Panc1 (cell line): ENCODE data around the gene UBQLN1. TPM values are rescaled to one million over a fixed set of nuclear protein-coding genes. Genes with fewer than 3 reads are reported as not detected.
A peak's percentile ranks its signal among the peaks of the same experiment; 100 is the strongest.
"Not testable (repeated sequence)": the region's sequence is repeated elsewhere in the genome, so short reads cannot be mapped to it uniquely, and the experiment has no call there.

Experiments
- ATAC-seq: fragments of 200-7000 bp; cut with Tn5 transposase; 2 replicates; pipeline ENCODE4 v1.9.1; 2020; ENCODE audit warnings: mild to moderate bottlenecking, moderate library complexity
- BruUV-seq: library from RNA; stranded (reverse); fragments of 400-500 nt; replicated peaks from 2 replicates; lab custom pipeline; 2021; lab: Mats Ljungman, UMichigan
- CTCF ChIA-PET: fragments of 300-600 bp; sonication (Branson Sonifier 250); formaldehyde crosslinking; loops from one replicate; lab custom pipeline; 2022; ENCODE audit warnings: antibody characterized with exemption; lab: Charles Lee
- POLR2A ChIA-PET: fragments of 300-600 bp; sonication (Branson Sonifier 250); formaldehyde crosslinking; loops from one replicate; lab custom pipeline; 2022; ENCODE audit warnings: antibody characterized with exemption; lab: Charles Lee
- DNase-seq: peaks from one replicate; pipeline ENCODE4 v3.0.0-alpha.2; 2010; ENCODE audit warnings: low read depth, low spot score
- H3K27ac ChIP-seq: 2 replicates; pipeline ENCODE4 v1.5.1; 2011; ENCODE audit warnings: mild to moderate bottlenecking, low read length, inconsistent platforms
- H3K27me3 ChIP-seq: fragments of 200-500 bp; sonication (Bioruptor generic); 2 replicates; pipeline ENCODE4 v1.6.0; 2014; ENCODE audit warnings: low read length, inconsistent platforms; ENCODE audit not compliant: control insufficient read depth, insufficient read depth
- H3K36me3 ChIP-seq: fragments of 200-500 bp; sonication (Bioruptor generic); 2 replicates; pipeline ENCODE4 v1.5.1; 2014; ENCODE audit warnings: inconsistent platforms, mild to moderate bottlenecking, low read length, moderate library complexity; ENCODE audit not compliant: control insufficient read depth, insufficient read depth
- H3K4me1 ChIP-seq: 2 replicates; pipeline ENCODE4 v1.5.1; 2011; ENCODE audit warnings: inconsistent platforms, mild to moderate bottlenecking, low read length, moderate library complexity; ENCODE audit not compliant: control insufficient read depth, insufficient read depth
- H3K4me3 ChIP-seq, 2 experiments: 2 replicates each; pipeline ENCODE4 v1.5.1; 2011 to 2012; ENCODE audit warnings: low read depth in 2 of 2, low read length in 2 of 2, mild to moderate bottlenecking in 2 of 2, inconsistent platforms in 1 of 2, moderate library complexity in 1 of 2
- H3K9me3 ChIP-seq: fragments of 200-500 bp; sonication (Bioruptor generic); 2 replicates; pipeline ENCODE4 v1.5.1; 2014; ENCODE audit warnings: low read depth, mild to moderate bottlenecking, inconsistent platforms, low read length, moderate library complexity; ENCODE audit not compliant: control insufficient read depth, insufficient read depth
- CTCF ChIP-seq: fragments of 450-650 bp; IDR thresholded peaks from 2 replicates; pipeline ENCODE4 v1.5.1; 2017; ENCODE audit warnings: mild to moderate bottlenecking
- POLR2AphosphoS5 ChIP-seq: IDR thresholded peaks from 2 replicates; pipeline ENCODE4 v1.6.1; 2012; ENCODE audit warnings: mild to moderate bottlenecking, low read depth, low read length, moderate library complexity
- REST ChIP-seq, 2 experiments: IDR thresholded peaks; 2 replicates each; pipeline ENCODE4 v1.6.1; 2011 to 2012; ENCODE audit warnings: low read depth in 2 of 2, control low read depth in 1 of 2, low read length in 1 of 2, mild to moderate bottlenecking in 1 of 2, moderate library complexity in 1 of 2; ENCODE audit not compliant: insufficient read depth in 1 of 2
- SIN3A ChIP-seq: IDR thresholded peaks from 2 replicates; pipeline ENCODE4 v1.6.1; 2012; ENCODE audit warnings: low read depth, mild to moderate bottlenecking, low read length, moderate library complexity, borderline replicate concordance; ENCODE audit not compliant: insufficient read depth
- TCF7L2 ChIP-seq: IDR thresholded peaks from 2 replicates; pipeline ENCODE4 v1.6.1; 2011; ENCODE audit warnings: mild to moderate bottlenecking, low read depth, low read length, inconsistent platforms
- in situ Hi-C: cut with HindIII; loops from 2 replicates; pipeline ENCODE4 v1.10.0; 2016; ENCODE audit warnings: low sequenced_read_pairs, low pct_unique_long_range_greater_than_20kb
- intact Hi-C: fragments of 100-400 bp; cut with micrococcal nuclease; formaldehyde crosslinking; loops from one replicate; pipeline ENCODE4 v1.10.0; 2022; ENCODE audit not compliant: unreplicated experiment
- total RNA-seq: library from RNA; stranded (reverse); gene quantifications from one replicate; pipeline ENCODE4 v1.2.1, GENCODE V29; 2021; ENCODE audit not compliant: unreplicated experiment

UBQLN1 gene
- total RNA-seq, 1 experiment from 2014 or later, result 92.8 TPM

- DNase-seq (no peak), ATAC-seq (peak; percentile 32)
- no TSS peak for BruUV-seq
- H3K4me1 ChIP-seq, result peaks cover 16% of the 10 kb centered on the region
- intact Hi-C loops (no loop called here), in situ Hi-C loops (no loop called here)
- ChIA-PET POLR2A (interaction anchor here (0.6 to 1.0 kb wide), 2 partner anchors 10 to 241 kb away, joined by 3 to 8 read pairs; no protein-coding TSS in a partner anchor), CTCF (no interaction called here)
- H3K9me3 ChIP-seq, result no peaks in the 10 kb centered on the region
- peak overlapping the region; percentile 78 for H3K27ac ChIP-seq
- peak overlapping the region; percentile 85 to 92 for H3K4me3 ChIP-seq
- TF ChIP-seq CTCF (no peak), REST (IDR thresholded peaks at IDR 0.05; ENCODE audit: insufficient read depth in 1 of 2, low read depth in 2 of 2, low read length in 1 of 2) (no peak), SIN3A (no peak), POLR2AphosphoS5 (no peak), TCF7L2 (no peak)
- no peaks in the 10 kb centered on the region; the same call in 1 of the 2 replicates for H3K36me3 ChIP-seq
- no peaks in the 10 kb centered on the region for H3K27me3 ChIP-seq
Observed at GRCh38 chr9:83706676-83707517, 861 bp downstream of the UBQLN1 start.

GRCh38 chr9:83705219-83705651, 2.5 kb downstream of the UBQLN1 start:
- Histone ChIP-seq H3K4me3 (peak overlapping the region in 1 of 2 experiments; percentile 85; a peak in 2 of 4 replicates), H3K4me1 (peaks cover 28% of the 10 kb centered on the region)
- H3K27ac ChIP-seq, H3K36me3 ChIP-seq, BruUV-seq, intact Hi-C loops, POLR2A ChIA-PET, H3K27me3 ChIP-seq, DNase-seq, H3K9me3 ChIP-seq, CTCF ChIA-PET, in situ Hi-C loops, ATAC-seq: not testable (repeated sequence)

- Histone ChIP-seq H3K4me1 (peaks cover 30% of the 10 kb centered on the region), H3K27ac (peak overlapping the region; percentile 54; the same call in 1 of the 2 replicates), H3K9me3 (no peaks in the 10 kb centered on the region), H3K36me3 (no peaks in the 10 kb centered on the region; the same call in 1 of the 2 replicates), H3K27me3 (no peaks in the 10 kb centered on the region), H3K4me3 (no peak overlapping the region)
- CTCF ChIA-PET, result no interaction called here
- intact Hi-C loops (no loop called here), in situ Hi-C loops (no loop called here)
- BruUV-seq, result no TSS peak
- POLR2A ChIA-PET, result no interaction called here
- no peak for DNase-seq
- TF ChIP-seq SIN3A (no peak), TCF7L2 (no peak), POLR2AphosphoS5 (no peak), CTCF (no peak), REST (IDR thresholded peaks at IDR 0.05; ENCODE audit: insufficient read depth in 1 of 2, low read depth in 2 of 2, low read length in 1 of 2) (no peak)
- ATAC-seq, result peak; percentile 43; the same call in 1 of the 2 replicates
Observed at GRCh38 chr9:83701769-83702168, 6.0 kb downstream of the UBQLN1 start.
